K562 (cell line): ENCODE data around the gene EPHB1. TPM values are rescaled to one million over a fixed set of nuclear protein-coding genes. Genes with fewer than 3 reads are reported as not detected.

Source experiments
- ATAC-seq: fragments of 200-7000 bp; cut with Tn5 transposase; 3 replicates; pipeline ENCODE4 v1.9.1; 2020; ENCODE audit warnings: moderate library complexity
- BruUV-seq: library from RNA; stranded (reverse); fragments of 400-500 nt; replicated peaks from 2 replicates; lab custom pipeline; 2021; lab: Mats Ljungman, UMichigan
- CTCF ChIA-PET: fragments of 300-600 bp; formaldehyde crosslinking; extraction: SDS; loops from one replicate; lab custom pipeline; 2021; ENCODE audit warnings: low intra/inter-chr PET ratio; lab: Yijun Ruan, JAX
- POLR2A ChIA-PET: fragments of 300-600, 350-650 bp; sonication (Branson Sonifier 250); formaldehyde crosslinking; extraction: SDS; loops from one replicate; lab custom pipeline; 2021; ENCODE audit warnings: antibody characterized with exemption, inconsistent platforms; lab: Yijun Ruan, JAX
- DNase-seq, 4 experiments: peaks; one replicate each; pipeline versions ENCODE4 v3.0.0 to v3.0.0-alpha.2; 2011 to 2018; ENCODE audit warnings: low spot score in 3 of 4, mixed read lengths in 3 of 4; ENCODE audit errors: extremely low read depth in 1 of 4
- FAIRE-seq: peaks from 2 replicates; lab custom pipeline; 2011; peaks lifted over from hg19 to GRCh38; lab: Jason Lieb, UNC
- H2AFZ ChIP-seq: 2 replicates; pipeline ENCODE4 v1.6.0; 2011; ENCODE audit warnings: low read depth, low read length, control low read depth, inconsistent platforms
- H3K27ac ChIP-seq: fragments of 200-600 bp; 3 replicates; pipeline ENCODE4 v1.8.0; 2011; ENCODE audit warnings: low read depth, mild to moderate bottlenecking, control low read depth, inconsistent platforms, low read length, moderate library complexity, mixed read lengths; ENCODE audit errors: extremely low read depth
- H3K27me3 ChIP-seq, 2 experiments: fragments of 300-600 bp in 1 of 2; 2 replicates in 1 of 2; 3 replicates in 1 of 2; pipeline versions ENCODE4 v1.6.0 to v1.8.0; 2011; ENCODE audit warnings: inconsistent platforms in 2 of 2, low read length in 2 of 2, mild to moderate bottlenecking in 1 of 2, mixed read lengths in 1 of 2, moderate library complexity in 1 of 2; ENCODE audit not compliant: control insufficient read depth in 2 of 2, insufficient read depth in 2 of 2
- H3K36me3 ChIP-seq: fragments of 300-600 bp; 3 replicates; pipeline ENCODE4 v1.8.0; 2011; ENCODE audit warnings: mild to moderate bottlenecking, low read length, inconsistent platforms; ENCODE audit not compliant: control insufficient read depth, insufficient read depth
- H3K4me1 ChIP-seq, 2 experiments: fragments of 200-600 bp in 1 of 2; replicated peaks in 1 of 2; 2 replicates in 1 of 2; 3 replicates in 1 of 2; pipeline versions ENCODE4 v1.5.1 to v1.8.0; 2011; ENCODE audit warnings: inconsistent platforms in 2 of 2, low read length in 2 of 2, mild to moderate bottlenecking in 1 of 2, mixed read lengths in 1 of 2, moderate library complexity in 1 of 2; ENCODE audit not compliant: control insufficient read depth in 2 of 2, insufficient read depth in 2 of 2
- H3K4me2 ChIP-seq: 2 replicates; pipeline ENCODE4 v1.6.1; 2011; ENCODE audit warnings: low read length, control low read depth, inconsistent platforms, mixed read lengths; ENCODE audit not compliant: insufficient read depth
- H3K4me3 ChIP-seq: fragments of 200-600 bp; sonication (generic), shearing (Covaris generic); 2 replicates; pipeline ENCODE4 v1.5.1; 2016; ENCODE audit warnings: control low read depth, inconsistent platforms
- H3K79me2 ChIP-seq: fragments of 200-600 bp; 3 replicates; pipeline ENCODE4 v1.8.0; 2011; ENCODE audit warnings: low read length, inconsistent platforms; ENCODE audit not compliant: control insufficient read depth, insufficient read depth
- H3K9ac ChIP-seq, 2 experiments: 2 replicates each; pipeline versions ENCODE4 v1.6.0 to v1.6.1; 2011; ENCODE audit warnings: low read depth in 2 of 2, low read length in 2 of 2, control low read depth in 1 of 2, inconsistent platforms in 1 of 2, mild to moderate bottlenecking in 1 of 2, mixed read lengths in 1 of 2; ENCODE audit not compliant: insufficient read depth in 1 of 2
- H3K9me1 ChIP-seq: one replicate; pipeline ENCODE4 v1.6.0; 2011; ENCODE audit warnings: inconsistent platforms, mild to moderate bottlenecking, low read length, moderate library complexity; ENCODE audit not compliant: control insufficient read depth, insufficient read depth
- H3K9me3 ChIP-seq: replicated peaks from 2 replicates; pipeline ENCODE4 v1.5.1; 2011; ENCODE audit warnings: low read depth, low read length, inconsistent platforms; ENCODE audit not compliant: control insufficient read depth, insufficient read depth
- H4K20me1 ChIP-seq: replicated peaks from 2 replicates; pipeline ENCODE4 v1.6.1; 2011; ENCODE audit warnings: low read length, inconsistent platforms, mixed read lengths; ENCODE audit not compliant: control insufficient read depth, insufficient read depth
- CEBPG ChIP-seq, 3 experiments: fragments of 200-800 bp in 1 of 3; sonication (Bioruptor generic) in 1 of 3; sonication (generic) in 1 of 3; formaldehyde crosslinking in 1 of 3; IDR thresholded peaks in 2 of 3; conservative IDR thresholded peaks in 1 of 3; 2 replicates each; pipeline versions ENCODE4 v1.6.1 to v1.8.0; 2016 to 2022; ENCODE audit warnings: missing compliant biosample characterization in 2 of 3, missing genetic modification characterization in 2 of 3, mild to moderate bottlenecking in 1 of 3, missing genetic modification reagents in 1 of 3
- NEUROD1 ChIP-seq: fragments of 150-350 bp; IDR thresholded peaks from 2 replicates; pipeline ENCODE4 v1.6.1; 2014; ENCODE audit warnings: borderline replicate concordance, low read length, low read depth; ENCODE audit not compliant: partially characterized antibody
- NR2F6 ChIP-seq: fragments of 450-650 bp; formaldehyde crosslinking; IDR thresholded peaks from 2 replicates; pipeline ENCODE4 v1.4.0; 2020; ENCODE audit warnings: mild to moderate bottlenecking
- POLR2A ChIP-seq: fragments of 450-650 bp; conservative IDR thresholded peaks from 2 replicates; pipeline ENCODE4 v1.6.1; 2016
- SMARCC2 ChIP-seq: fragments of 450-650 bp; IDR thresholded peaks from 2 replicates; pipeline ENCODE4 v1.6.1; 2017; ENCODE audit warnings: antibody characterized with exemption, moderate library complexity, mild to moderate bottlenecking, low read depth
- WGBS: fragments of 100-300 bp; shearing (Covaris generic); methylation state at CpG from one replicate; pipeline ENCODE4 v1.1.6; 2016; ENCODE audit warnings: low coverage, mixed read lengths; ENCODE audit not compliant: insufficient coverage; ENCODE audit errors: missing lambda C conversion rate; 5-methylcytosine and 5-hydroxymethylcytosine counted together
- in situ Hi-C: fragments of 300-500 bp; cut with MboI; formaldehyde crosslinking; loops from 4 replicates; pipeline ENCODE4 v1.15.0; 2018; ENCODE audit warnings: inconsistent platforms, mixed read lengths
- intact Hi-C: fragments of 100-400 bp; cut with micrococcal nuclease; formaldehyde crosslinking; loops from 2 replicates; pipeline ENCODE4 v1.14.2; 2022
- polyA plus RNA-seq, 8 experiments: library from polyadenylated mRNA; depleted of rRNA in 4 of 8; stranded (reverse) in 5 of 8; unstranded in 3 of 8; fragments of >200 nt; fragmentation: Nextera tagmentation in 2 of 8; fragmentation: Illumina TruSeq in 1 of 8; extraction: Ambion mirVana in 2 of 8; extraction: Trizol in 1 of 8; gene quantifications; 2 replicates each; pipeline versions ENCODE4 v1.2.1 to v1.2.3, GENCODE V29; 2011 to 2014; ENCODE audit warnings: inconsistent platforms in 1 of 8, missing spikeins in 1 of 8
- total RNA-seq, 7 experiments: library from RNA; depleted of rRNA in 6 of 7; stranded (reverse); fragments of >200 nt in 6 of 7; fragmentation: Illumina TruSeq in 2 of 7; extraction: Trizol in 2 of 7; gene quantifications; 2 replicates each; pipeline versions ENCODE4 v1.2.1 to v1.2.3, GENCODE V29; 2011 to 2021; ENCODE audit warnings: low replicate concordance in 1 of 7
- TF ChIP-seq, protein P1 (sequence below), 2 experiments: IDR thresholded peaks in 1 of 2; conservative IDR thresholded peaks in 1 of 2; 2 replicates each; pipeline ENCODE4 v1.6.1; 2016; ENCODE audit warnings: low read depth in 2 of 2, mild to moderate bottlenecking in 1 of 2, missing compliant biosample characterization in 1 of 2, missing genetic modification characterization in 1 of 2, moderate library complexity in 1 of 2
- TF ChIP-seq, protein P2 (sequence below): fragments of 250-450 bp; sonication (Bioruptor Pico); IDR thresholded peaks from 2 replicates; pipeline ENCODE4 v1.5.0; 2020; ENCODE audit warnings: mild to moderate bottlenecking, borderline replicate concordance
- TF ChIP-seq, protein P3 (sequence below): sonication (generic); formaldehyde crosslinking; IDR thresholded peaks from 2 replicates; pipeline ENCODE4 v1.4.0; 2020; ENCODE audit warnings: mild to moderate bottlenecking, missing genetic modification reagents

EPHB1 gene
- total and polyA plus RNA-seq, 9 of the 15 experiments (the other 6 are each of a cell fraction or from before 2014, with no cell fraction given), result 0.29 TPM; not detected in 8

DNA sequence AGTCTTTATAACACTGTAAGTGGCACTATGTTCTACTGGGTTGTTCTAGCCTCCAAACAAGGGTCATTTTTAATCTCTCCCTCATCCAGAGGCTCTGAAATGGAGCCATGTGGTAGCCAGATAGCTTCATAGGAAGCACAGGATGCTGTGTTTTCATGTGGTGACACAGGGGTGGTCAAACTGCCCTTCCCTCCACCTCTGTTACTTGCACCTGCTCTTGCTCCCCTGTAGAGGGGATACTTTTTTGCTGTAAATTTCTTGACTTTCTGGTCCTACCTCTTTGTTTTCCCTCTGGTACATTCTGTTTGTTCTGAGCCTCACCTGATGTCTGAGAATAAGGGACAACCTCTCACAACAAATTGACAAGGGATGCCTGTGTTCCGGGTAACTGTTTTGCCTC is 76.8 kb downstream of the EPHB1 start:
- POLR2A ChIA-PET, result no interaction called here
- Histone ChIP-seq H3K4me1 (no peaks in the 10 kb centered on the region), H3K9me1 (no peaks in the 10 kb centered on the region), H3K27ac (no peak overlapping the region), H2AFZ (no peak overlapping the region), H3K27me3 (no peaks in the 10 kb centered on the region; a peak in 1 of 5 replicates), H3K79me2 (no peaks in the 10 kb centered on the region), H4K20me1 (no peaks in the 10 kb centered on the region), H3K9ac (no peak overlapping the region), H3K4me3 (no peak overlapping the region), H3K4me2 (no peak overlapping the region), H3K9me3 (no peaks in the 10 kb centered on the region), H3K36me3 (no peaks in the 10 kb centered on the region)
- DNase-seq (no peak), ATAC-seq (no peak), FAIRE-seq (no peak)
- in situ Hi-C loops (no loop called here), intact Hi-C loops (no loop called here)
- CTCF ChIA-PET, result no interaction called here
- TF ChIP-seq CEBPG (CRISPR knock-in tag; IDR thresholded peaks at IDR 0.05) (no peak), CEBPG (tag; conservative IDR thresholded peaks at IDR 0.05 in 1 of 2, IDR thresholded peaks at IDR 0.05 in 1 of 2) (no peak), SMARCC2 (no peak), POLR2A (no peak), NR2F6 (no peak), NEUROD1 (no peak)
- TF ChIP-seq, protein P1, sequence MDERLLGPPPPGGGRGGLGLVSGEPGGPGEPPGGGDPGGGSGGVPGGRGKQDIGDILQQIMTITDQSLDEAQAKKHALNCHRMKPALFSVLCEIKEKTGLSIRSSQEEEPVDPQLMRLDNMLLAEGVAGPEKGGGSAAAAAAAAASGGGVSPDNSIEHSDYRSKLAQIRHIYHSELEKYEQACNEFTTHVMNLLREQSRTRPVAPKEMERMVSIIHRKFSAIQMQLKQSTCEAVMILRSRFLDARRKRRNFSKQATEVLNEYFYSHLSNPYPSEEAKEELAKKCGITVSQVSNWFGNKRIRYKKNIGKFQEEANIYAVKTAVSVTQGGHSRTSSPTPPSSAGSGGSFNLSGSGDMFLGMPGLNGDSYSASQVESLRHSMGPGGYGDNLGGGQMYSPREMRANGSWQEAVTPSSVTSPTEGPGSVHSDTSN (CRISPR knock-in tag; IDR thresholded peaks at IDR 0.05; ENCODE audit: low read depth), result no peak
- TF ChIP-seq, protein P1 (tag; conservative IDR thresholded peaks at IDR 0.05; ENCODE audit: low read depth), result no peak
- TF ChIP-seq, protein P2, sequence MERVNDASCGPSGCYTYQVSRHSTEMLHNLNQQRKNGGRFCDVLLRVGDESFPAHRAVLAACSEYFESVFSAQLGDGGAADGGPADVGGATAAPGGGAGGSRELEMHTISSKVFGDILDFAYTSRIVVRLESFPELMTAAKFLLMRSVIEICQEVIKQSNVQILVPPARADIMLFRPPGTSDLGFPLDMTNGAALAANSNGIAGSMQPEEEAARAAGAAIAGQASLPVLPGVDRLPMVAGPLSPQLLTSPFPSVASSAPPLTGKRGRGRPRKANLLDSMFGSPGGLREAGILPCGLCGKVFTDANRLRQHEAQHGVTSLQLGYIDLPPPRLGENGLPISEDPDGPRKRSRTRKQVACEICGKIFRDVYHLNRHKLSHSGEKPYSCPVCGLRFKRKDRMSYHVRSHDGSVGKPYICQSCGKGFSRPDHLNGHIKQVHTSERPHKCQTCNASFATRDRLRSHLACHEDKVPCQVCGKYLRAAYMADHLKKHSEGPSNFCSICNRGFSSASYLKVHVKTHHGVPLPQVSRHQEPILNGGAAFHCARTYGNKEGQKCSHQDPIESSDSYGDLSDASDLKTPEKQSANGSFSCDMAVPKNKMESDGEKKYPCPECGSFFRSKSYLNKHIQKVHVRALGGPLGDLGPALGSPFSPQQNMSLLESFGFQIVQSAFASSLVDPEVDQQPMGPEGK (CRISPR knock-in tag), result no peak
- TF ChIP-seq, protein P3, sequence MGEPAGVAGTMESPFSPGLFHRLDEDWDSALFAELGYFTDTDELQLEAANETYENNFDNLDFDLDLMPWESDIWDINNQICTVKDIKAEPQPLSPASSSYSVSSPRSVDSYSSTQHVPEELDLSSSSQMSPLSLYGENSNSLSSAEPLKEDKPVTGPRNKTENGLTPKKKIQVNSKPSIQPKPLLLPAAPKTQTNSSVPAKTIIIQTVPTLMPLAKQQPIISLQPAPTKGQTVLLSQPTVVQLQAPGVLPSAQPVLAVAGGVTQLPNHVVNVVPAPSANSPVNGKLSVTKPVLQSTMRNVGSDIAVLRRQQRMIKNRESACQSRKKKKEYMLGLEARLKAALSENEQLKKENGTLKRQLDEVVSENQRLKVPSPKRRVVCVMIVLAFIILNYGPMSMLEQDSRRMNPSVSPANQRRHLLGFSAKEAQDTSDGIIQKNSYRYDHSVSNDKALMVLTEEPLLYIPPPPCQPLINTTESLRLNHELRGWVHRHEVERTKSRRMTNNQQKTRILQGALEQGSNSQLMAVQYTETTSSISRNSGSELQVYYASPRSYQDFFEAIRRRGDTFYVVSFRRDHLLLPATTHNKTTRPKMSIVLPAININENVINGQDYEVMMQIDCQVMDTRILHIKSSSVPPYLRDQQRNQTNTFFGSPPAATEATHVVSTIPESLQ (CRISPR knock-in tag), result no peak
- no TSS peak for BruUV-seq
- 0% methylated on average over 1 of the region's 1 CpG for WGBS
